ENCODE results near the gene DHRSX.

DNA sequence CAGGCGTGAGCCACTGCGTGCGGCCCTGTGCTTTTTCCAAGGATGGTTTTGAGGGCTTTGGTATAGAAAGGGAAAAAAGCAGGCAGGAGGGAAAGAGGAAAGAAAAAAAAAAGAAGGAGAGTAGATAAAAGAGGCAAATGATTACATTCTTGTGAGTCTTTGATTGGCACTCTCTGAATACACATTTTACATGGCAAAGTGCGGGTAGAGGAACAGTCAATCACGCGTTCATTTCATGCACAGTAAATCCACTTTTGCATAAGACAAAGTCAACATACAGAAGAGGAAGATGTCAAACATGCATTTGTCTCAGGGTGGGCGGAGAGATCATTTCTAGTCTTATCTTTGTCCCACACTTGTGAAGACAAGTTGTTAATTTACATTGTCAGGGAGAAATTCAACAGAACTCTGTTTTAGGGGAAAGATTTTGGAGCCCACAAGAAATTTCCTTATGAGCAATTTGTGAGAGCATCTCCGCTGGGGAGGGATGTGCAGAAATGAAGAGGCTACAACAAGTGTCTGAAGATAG lies 183.2 kb downstream of the DHRSX start:
- TF ChIP-seq GATA2 (IDR thresholded peaks at IDR 0.05; ENCODE audit: low read depth, low read length) (no peak), GATA3 (IDR thresholded peaks at IDR 0.05; ENCODE audit: low read depth, low read length) (no peak)

All from SH-SY5Y (cell line).